GM12878 (cell line): ENCODE measurements around the gene NLGN1. TPM values are rescaled to one million over a fixed set of nuclear protein-coding genes. Genes with fewer than 3 reads are reported as not detected.
"Not testable (repeated sequence)": the region's sequence is repeated elsewhere in the genome, so short reads cannot be mapped to it uniquely, and the experiment has no call there.

Experiments used
- ATAC-seq: fragments of 200-7000 bp; cut with Tn5 transposase; 3 replicates; pipeline ENCODE4 v1.9.1; 2020; ENCODE audit warnings: mild to moderate bottlenecking, moderate library complexity
- BruUV-seq: library from RNA; stranded (reverse); fragments of 400-500 nt; replicated peaks from 2 replicates; lab custom pipeline; 2021; lab: Mats Ljungman, UMichigan
- CTCF ChIA-PET: fragments of 300-600 bp; sonication (Branson Sonifier 250); formaldehyde crosslinking; extraction: SDS; loops from one replicate; lab custom pipeline; 2021; ENCODE audit warnings: inconsistent platforms; lab: Yijun Ruan, JAX
- POLR2A ChIA-PET: fragments of 350-600 bp; formaldehyde crosslinking; extraction: SDS; loops from one replicate; lab custom pipeline; 2021; ENCODE audit warnings: inconsistent platforms; lab: Charles Lee
- RAD21 ChIA-PET: fragments of 300-600 bp; sonication (Branson Sonifier 250); formaldehyde crosslinking; loops from one replicate; lab custom pipeline; 2023; ENCODE audit warnings: antibody characterized with exemption; ENCODE audit not compliant: unreplicated experiment; lab: Charles Lee
- SMC1A ChIA-PET: fragments of 300-600 bp; sonication (Branson Sonifier 250); formaldehyde crosslinking; loops from one replicate; lab custom pipeline; 2023; ENCODE audit not compliant: unreplicated experiment, uncharacterized antibody; lab: Charles Lee
- DNase-seq: peaks from one replicate; pipeline ENCODE4 v3.0.0-alpha.2; 2011; ENCODE audit warnings: low read depth, low spot score
- FAIRE-seq: peaks from 3 replicates; lab custom pipeline; 2011; peaks lifted over from hg19 to GRCh38; lab: Jason Lieb, UNC
- H2AFZ ChIP-seq: 2 replicates; pipeline ENCODE4 v1.6.0; 2011; ENCODE audit warnings: low read depth, low read length, control low read depth; ENCODE audit not compliant: control insufficient read depth
- H3K27ac ChIP-seq: 2 replicates; pipeline ENCODE4 v1.5.1; 2011; ENCODE audit warnings: control low read depth; ENCODE audit not compliant: control insufficient read depth, insufficient read depth
- H3K27me3 ChIP-seq, 2 experiments: replicated peaks in 1 of 2; 2 replicates each; pipeline versions ENCODE4 v1.6.0 to v1.6.1; 2011; ENCODE audit warnings: low read length in 1 of 2; ENCODE audit not compliant: control insufficient read depth in 2 of 2, insufficient read depth in 2 of 2
- H3K36me3 ChIP-seq, 2 experiments: 2 replicates each; pipeline ENCODE4 v1.5.1; 2011; ENCODE audit warnings: low read length in 1 of 2; ENCODE audit not compliant: control insufficient read depth in 2 of 2, insufficient read depth in 2 of 2
- H3K4me1 ChIP-seq: 2 replicates; pipeline ENCODE4 v1.6.1; 2011; ENCODE audit warnings: mild to moderate bottlenecking, low read length, moderate library complexity, mixed read lengths; ENCODE audit not compliant: control insufficient read depth, insufficient read depth
- H3K4me2 ChIP-seq: 2 replicates; pipeline ENCODE4 v1.6.0; 2011; ENCODE audit warnings: control low read depth; ENCODE audit not compliant: control insufficient read depth, insufficient read depth
- H3K4me3 ChIP-seq: fragments of 200-600 bp; sonication (generic); 2 replicates; pipeline ENCODE4 v1.5.1; 2016
- H3K79me2 ChIP-seq: 2 replicates; pipeline ENCODE4 v1.6.0; 2011; ENCODE audit warnings: low read length; ENCODE audit not compliant: control insufficient read depth, insufficient read depth
- H3K9ac ChIP-seq: 2 replicates; pipeline ENCODE4 v1.8.0; 2011; ENCODE audit warnings: low read length, control low read depth, mixed read lengths; ENCODE audit not compliant: control insufficient read depth, insufficient read depth
- H3K9me3 ChIP-seq: replicated peaks from 3 replicates; pipeline ENCODE4 v1.5.1; 2011; ENCODE audit warnings: mild to moderate bottlenecking, low read length; ENCODE audit not compliant: control insufficient read depth, insufficient read depth
- H4K20me1 ChIP-seq: 2 replicates; pipeline ENCODE4 v1.6.0; 2011; ENCODE audit not compliant: control insufficient read depth, insufficient read depth
- BCL11A ChIP-seq: IDR thresholded peaks from 2 replicates; pipeline ENCODE4 v1.6.1; 2011; ENCODE audit warnings: low read depth, low read length
- EZH2 ChIP-seq: IDR thresholded peaks from 2 replicates; pipeline ENCODE4 v1.6.1; 2012; ENCODE audit warnings: low read depth, mild to moderate bottlenecking, control low read depth, inconsistent platforms, low read length, borderline replicate concordance; ENCODE audit not compliant: control insufficient read depth
- FOXK2 ChIP-seq: fragments of 450-650 bp; IDR thresholded peaks from 2 replicates; pipeline ENCODE4 v1.6.1; 2017; ENCODE audit warnings: mild to moderate bottlenecking, moderate library complexity
- IRF5 ChIP-seq: fragments of 450-650 bp; IDR thresholded peaks from 2 replicates; pipeline ENCODE4 v1.6.1; 2017; ENCODE audit warnings: borderline replicate concordance
- MYB ChIP-seq: fragments of 150-350 bp; IDR thresholded peaks from 2 replicates; pipeline ENCODE4 v1.6.1; 2014; ENCODE audit warnings: mild to moderate bottlenecking, low read depth, low read length, borderline replicate concordance
- NFYA ChIP-seq: IDR thresholded peaks from 2 replicates; pipeline ENCODE4 v1.6.1; 2011; ENCODE audit warnings: low read depth, mild to moderate bottlenecking, low read length, improper control_type of control experiment, borderline replicate concordance
- NKRF ChIP-seq: fragments of 450-650 bp; conservative IDR thresholded peaks from 2 replicates; pipeline ENCODE4 v1.6.1; 2017; ENCODE audit warnings: mild to moderate bottlenecking, moderate library complexity
- PBX3 ChIP-seq: IDR thresholded peaks from 2 replicates; pipeline ENCODE4 v1.6.1; 2011; ENCODE audit warnings: mild to moderate bottlenecking, low read depth, low read length, moderate library complexity; ENCODE audit not compliant: insufficient replicate concordance
- PKNOX1 ChIP-seq: fragments of 450-650 bp; IDR thresholded peaks from 2 replicates; pipeline ENCODE4 v1.6.1; 2016; ENCODE audit warnings: mild to moderate bottlenecking
- WGBS: methylation state at CpG from one replicate; pipeline ENCODE4 v1.1.6; 2016; ENCODE audit warnings: low lambda C conversion rate; ENCODE audit not compliant: insufficient replicate concordance, insufficient coverage; ENCODE audit errors: missing lambda C conversion rate; 5-methylcytosine and 5-hydroxymethylcytosine counted together
- in situ Hi-C: fragments of 300-500 bp; cut with MboI; formaldehyde crosslinking; loops from 9 replicates; pipeline ENCODE4 v1.14.3; 2018; ENCODE audit warnings: mixed read lengths
- intact Hi-C: fragments of 100-400 bp; cut with micrococcal nuclease; formaldehyde crosslinking; loops from one replicate; pipeline ENCODE4 v1.14.2; 2022; ENCODE audit not compliant: unreplicated experiment
- polyA plus RNA-seq, 11 experiments: library from polyadenylated mRNA; depleted of rRNA in 4 of 11; unstranded in 6 of 11; stranded (reverse) in 5 of 11; fragments of >200 nt; fragmentation: Nextera tagmentation in 4 of 11; fragmentation: Illumina TruSeq in 1 of 11; extraction: Ambion mirVana in 4 of 11; extraction: Trizol in 1 of 11; gene quantifications; 1 replicate in 1 of 11; 2 replicates in 10 of 11; pipeline versions ENCODE4 v1.2.1 to v1.2.3, GENCODE V29; 2011 to 2016; ENCODE audit warnings: inconsistent platforms in 2 of 11, missing spikeins in 2 of 11, low read depth in 1 of 11
- total RNA-seq, 4 experiments: library from RNA; depleted of rRNA in 3 of 4; stranded (reverse); fragments of >200 nt in 3 of 4; fragmentation: Illumina TruSeq in 1 of 4; extraction: Trizol in 1 of 4; gene quantifications; 2 replicates each; pipeline versions ENCODE4 v1.2.1 to v1.2.3, GENCODE V29; 2013 to 2021

The NLGN1 gene
- total and polyA plus RNA-seq, 10 of the 15 experiments (the other 5 are each of a cell fraction or from before 2014, with no cell fraction given), result not detected

- H3K79me2 ChIP-seq, CTCF ChIA-PET, POLR2A ChIA-PET, H3K4me1 ChIP-seq, in situ Hi-C loops, H2AFZ ChIP-seq, H3K27me3 ChIP-seq, BruUV-seq, H3K9me3 ChIP-seq, H3K36me3 ChIP-seq, H3K4me2 ChIP-seq, SMC1A ChIA-PET, FAIRE-seq, RAD21 ChIA-PET, ATAC-seq, H3K4me3 ChIP-seq, H3K27ac ChIP-seq, H3K9ac ChIP-seq, intact Hi-C loops, H4K20me1 ChIP-seq, DNase-seq: not testable (repeated sequence)
- 49% methylated on average over 10 of the region's 10 CpGs for WGBS
Observed at GRCh38 chr3:174232028-174232657, 834.6 kb downstream of the NLGN1 start.

GRCh38 chr3:174232658-174233429, 835.3 kb downstream of the NLGN1 start:
- in situ Hi-C loops, result no loop called here
- no TSS peak for BruUV-seq
- SMC1A ChIA-PET, result no interaction called here
- FAIRE-seq, result no peak
- H3K36me3 ChIP-seq, result no peaks in the 10 kb centered on the region
- H3K9ac ChIP-seq, result no peak overlapping the region
- POLR2A ChIA-PET, result no interaction called here
- H3K27ac ChIP-seq, result no peak overlapping the region
- no peak overlapping the region for H2AFZ ChIP-seq
- no peak overlapping the region for H3K4me2 ChIP-seq
- no peaks in the 10 kb centered on the region for H4K20me1 ChIP-seq
- no peaks in the 10 kb centered on the region for H3K79me2 ChIP-seq
- 34% methylated on average over 12 of the region's 12 CpGs for WGBS
- H3K27me3 ChIP-seq, result no peaks in the 10 kb centered on the region
- DNase-seq, result no peak
- RAD21 ChIA-PET, result no interaction called here
- no peaks in the 10 kb centered on the region for H3K9me3 ChIP-seq
- no peaks in the 10 kb centered on the region for H3K4me1 ChIP-seq
- intact Hi-C loops, result no loop called here
- no peak for ATAC-seq
- H3K4me3 ChIP-seq, result no peak overlapping the region
- CTCF ChIA-PET, result no interaction called here
- TF ChIP-seq NKRF (no peak), EZH2 (no peak), PKNOX1 (no peak), PBX3 (no peak), IRF5 (no peak), BCL11A (no peak), MYB (no peak), NFYA (no peak), FOXK2 (no peak)
